Activated gamma-delta T cell treated with Interleukin-2 at 50 U/mL for 16 hours (primary cell): ENCODE results near the gene LDLRAD4.

ENCODE experiments used
- DNase-seq: peaks from one replicate; pipeline ENCODE4 v3.0.0-alpha.2; 2020

Gene LDLRAD4

GRCh38 chr18:13289481-13290205, 71.1 kb downstream of the LDLRAD4 start:
- no peak for DNase-seq

- no peak for DNase-seq
These were observed 72.3 kb downstream of the LDLRAD4 start for GRCh38 chr18:13290856-13291271.

DNA sequence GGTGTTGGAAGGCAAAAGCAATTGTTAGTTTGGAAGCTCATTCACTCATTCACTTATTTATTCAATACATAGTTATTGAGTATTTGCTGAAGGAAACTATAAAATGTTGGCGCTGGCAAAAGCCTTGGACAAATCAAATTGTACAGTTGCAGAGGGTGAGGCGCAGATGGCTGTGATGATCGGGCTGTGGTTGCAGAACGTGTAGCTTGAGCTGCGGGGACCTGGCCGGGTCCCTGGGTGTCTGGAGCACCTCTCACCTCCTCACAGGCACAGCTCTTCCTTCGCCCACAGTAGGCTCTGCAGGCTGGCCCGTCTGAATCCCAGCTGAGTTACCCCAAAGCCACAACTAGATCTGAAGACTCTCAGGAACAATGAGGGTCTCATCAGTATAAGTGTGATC, 72.7 kb downstream of the LDLRAD4 start:
- no peak for DNase-seq

GRCh38 chr18:13291745-13292447, 73.3 kb downstream of the LDLRAD4 start:
- no peak for DNase-seq

GRCh38 chr18:13292736-13293135, 74.2 kb downstream of the LDLRAD4 start:
- DNase-seq, result no peak

DNA sequence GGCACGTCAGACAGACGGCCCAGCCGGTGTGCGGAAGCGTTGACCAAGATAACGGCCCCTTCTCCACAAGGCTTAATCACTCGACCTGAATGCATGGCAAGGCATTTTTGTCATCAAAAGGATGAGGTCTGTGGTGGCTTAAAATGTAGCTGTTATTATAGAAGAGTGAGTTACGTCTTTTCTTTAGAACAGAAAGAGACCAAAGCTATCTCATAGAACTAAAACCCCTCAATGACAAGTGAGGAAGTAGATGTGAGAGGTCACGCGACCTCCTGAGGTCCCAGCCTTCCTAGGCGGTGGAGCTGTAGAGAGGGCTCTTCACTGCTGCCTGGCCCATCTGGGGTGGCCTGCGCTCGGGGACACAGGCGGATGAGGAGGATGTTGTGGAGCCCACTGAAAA, 75.7 kb downstream of the LDLRAD4 start:
- no peak for DNase-seq

DNA sequence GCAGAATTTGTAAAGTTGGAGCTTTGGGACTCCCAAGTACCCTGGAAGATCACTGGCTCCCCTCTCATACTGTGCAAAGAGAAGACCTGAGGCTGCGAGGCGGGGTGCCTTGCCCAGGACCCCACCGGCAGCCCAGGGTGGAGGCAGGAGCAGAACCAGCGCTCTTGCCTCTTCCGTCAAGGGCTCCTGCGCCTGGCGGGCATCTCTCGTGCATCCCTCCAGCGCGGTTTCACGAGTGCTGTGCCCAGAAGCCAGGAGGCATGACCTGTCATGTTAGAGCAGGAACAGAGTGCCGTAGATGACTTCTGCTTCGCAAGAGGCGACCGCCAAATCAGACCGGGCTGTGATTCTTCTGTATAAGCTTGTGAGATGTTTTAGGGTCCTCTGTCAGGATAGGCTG, 77.3 kb downstream of the LDLRAD4 start:
- DNase-seq, result no peak

DNA sequence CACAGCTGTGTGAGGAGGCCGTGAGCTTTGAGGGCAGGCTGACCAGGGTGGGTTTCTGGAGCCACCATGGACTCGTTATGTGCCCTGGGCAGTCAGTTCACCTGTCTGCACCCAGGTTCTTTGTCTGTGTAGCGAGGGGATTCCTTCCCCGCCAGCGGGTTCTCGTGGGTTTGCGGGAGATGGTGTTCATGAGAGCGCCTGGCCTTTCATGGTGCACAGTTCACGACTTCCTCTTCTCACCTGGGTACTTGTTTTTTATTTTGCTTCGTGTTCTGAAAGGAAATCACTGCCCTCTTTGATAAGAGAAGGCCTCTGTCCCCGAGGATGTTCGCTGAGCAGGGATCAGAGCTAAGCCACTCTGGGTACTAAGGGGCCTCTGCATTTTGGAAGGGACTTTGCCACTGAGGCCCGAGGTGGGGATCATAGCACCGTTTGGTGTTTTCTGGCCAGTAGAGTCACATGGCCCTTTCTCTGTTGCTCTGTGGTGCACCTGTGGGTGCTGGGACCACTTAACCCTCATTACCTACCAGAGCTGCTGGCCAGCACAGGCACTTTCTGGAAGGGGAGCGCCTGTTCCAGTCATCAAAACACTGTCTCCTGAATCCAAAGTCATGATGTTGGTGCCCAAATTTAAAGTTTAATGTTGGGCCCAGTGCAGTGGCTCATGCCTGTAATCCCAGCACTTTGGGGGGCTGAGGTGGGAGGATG, 78.5 kb downstream of the LDLRAD4 start:
- no peak for DNase-seq

DNA sequence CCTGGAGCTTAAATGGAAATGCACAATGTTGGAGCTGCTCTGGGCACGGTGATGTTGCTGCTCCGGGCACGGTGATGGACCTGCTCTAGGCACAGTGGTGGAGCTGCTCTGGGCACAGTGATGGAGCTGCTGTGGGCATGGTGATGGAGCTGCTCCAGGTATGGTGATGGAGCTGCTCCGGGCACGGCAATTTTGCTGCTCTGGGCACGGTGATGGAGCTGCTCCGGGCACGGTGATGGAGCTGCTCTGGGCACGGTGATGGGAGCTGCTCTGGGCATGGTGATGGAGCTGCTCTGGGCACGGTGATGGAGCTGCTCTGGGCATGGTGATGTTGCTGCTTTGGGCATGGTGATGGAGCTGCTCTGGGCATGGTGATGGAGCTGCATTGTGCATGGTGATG, 79.7 kb downstream of the LDLRAD4 start:
- no peak for DNase-seq

- no peak for DNase-seq
These were observed 81.5 kb downstream of the LDLRAD4 start for GRCh38 chr18:13300029-13300428.

GRCh38 chr18:13300796-13301195, 82.2 kb downstream of the LDLRAD4 start:
- DNase-seq, result no peak

DNA sequence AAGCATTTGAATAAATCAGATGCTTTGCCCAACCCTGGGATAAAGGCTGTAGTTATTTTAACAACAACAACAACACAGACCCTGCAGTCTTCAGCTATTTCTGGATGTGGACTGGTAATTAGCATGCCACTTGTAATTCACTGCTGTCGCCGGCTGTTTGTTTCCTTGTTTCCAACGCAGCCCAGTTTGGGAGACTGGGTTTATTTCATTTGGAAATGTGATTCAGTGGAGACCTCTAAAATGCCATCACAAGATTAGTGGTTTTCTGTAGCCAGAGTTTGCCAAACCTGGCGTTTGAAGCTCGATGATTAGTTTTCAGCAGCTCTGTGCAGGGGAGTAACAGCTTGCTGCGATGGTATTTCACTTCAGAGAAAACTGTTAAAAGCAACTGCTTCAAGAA, 83.5 kb downstream of the LDLRAD4 start:
- no peak for DNase-seq

DNA sequence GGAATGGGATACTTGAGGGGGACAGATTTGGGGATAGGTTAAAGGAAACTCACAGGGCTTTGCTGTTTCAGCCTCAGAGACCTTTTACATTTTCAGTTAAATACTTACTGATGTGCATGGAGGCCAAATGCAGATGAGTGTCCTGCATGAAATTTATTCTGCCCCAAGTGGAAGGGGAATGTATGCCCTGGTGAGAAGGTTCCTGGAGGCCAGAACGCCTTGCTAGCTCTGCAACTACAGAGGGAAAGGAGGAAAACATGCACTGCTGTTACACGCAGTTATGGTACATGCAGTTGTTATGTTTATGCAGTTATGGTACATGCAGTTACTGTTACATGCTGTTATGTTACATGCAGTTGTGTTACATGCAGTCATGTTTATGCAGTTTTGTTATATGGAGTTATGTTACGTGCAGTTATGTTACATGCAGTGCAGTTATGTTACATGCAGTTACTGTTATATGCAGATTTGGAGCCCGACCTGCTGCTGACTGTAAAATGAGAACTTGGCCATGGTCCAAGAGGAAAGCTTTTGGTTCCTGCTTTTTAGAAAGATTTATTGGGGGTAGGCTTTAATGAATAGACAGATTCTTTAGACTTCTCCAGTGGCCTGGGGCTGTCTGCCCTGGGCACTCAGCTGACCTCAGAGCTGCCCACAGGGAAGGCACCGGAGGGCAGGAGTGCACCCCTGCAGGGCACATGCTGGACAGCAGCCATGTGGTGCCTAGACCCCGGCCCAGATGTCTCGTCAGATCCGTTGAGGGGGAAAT, 84.1 kb downstream of the LDLRAD4 start:
- no peak for DNase-seq

DNA sequence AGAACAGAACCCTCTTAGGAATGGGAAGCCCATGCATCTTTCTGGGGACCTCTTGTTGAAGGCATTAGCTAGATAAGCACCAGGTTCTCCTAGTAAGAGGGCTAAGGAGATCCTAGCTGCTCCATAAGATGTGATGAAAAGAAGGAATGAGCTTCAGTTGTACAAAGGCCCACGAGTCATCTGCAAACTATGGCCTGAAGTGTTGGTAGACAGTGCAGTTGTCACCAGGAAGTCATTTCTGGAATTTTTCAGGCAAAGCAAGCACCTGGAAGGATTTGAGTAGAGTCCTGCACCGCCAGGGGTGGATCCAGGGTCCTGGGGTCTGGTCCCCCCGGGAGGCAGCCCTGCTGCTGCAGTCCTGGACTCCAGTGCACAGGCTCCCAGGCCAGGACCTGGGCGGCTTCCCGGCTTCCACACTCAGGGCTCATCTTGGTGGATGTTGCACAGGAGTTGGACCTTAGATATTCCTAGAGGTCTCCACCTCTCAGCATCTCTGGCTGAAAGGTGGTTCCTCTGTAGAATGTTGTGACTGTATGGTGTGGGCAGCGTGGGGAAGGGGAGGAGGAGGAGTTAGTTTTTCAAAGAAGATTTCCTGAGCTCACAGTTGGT, 85.3 kb downstream of the LDLRAD4 start:
- DNase-seq, result no peak

GRCh38 chr18:13305301-13305700, 86.7 kb downstream of the LDLRAD4 start:
- no peak for DNase-seq

- DNase-seq, result no peak
These were observed 88.0 kb downstream of the LDLRAD4 start for GRCh38 chr18:13306583-13306982.

- no peak for DNase-seq
These were observed 89.8 kb downstream of the LDLRAD4 start for GRCh38 chr18:13308369-13308768.

DNA sequence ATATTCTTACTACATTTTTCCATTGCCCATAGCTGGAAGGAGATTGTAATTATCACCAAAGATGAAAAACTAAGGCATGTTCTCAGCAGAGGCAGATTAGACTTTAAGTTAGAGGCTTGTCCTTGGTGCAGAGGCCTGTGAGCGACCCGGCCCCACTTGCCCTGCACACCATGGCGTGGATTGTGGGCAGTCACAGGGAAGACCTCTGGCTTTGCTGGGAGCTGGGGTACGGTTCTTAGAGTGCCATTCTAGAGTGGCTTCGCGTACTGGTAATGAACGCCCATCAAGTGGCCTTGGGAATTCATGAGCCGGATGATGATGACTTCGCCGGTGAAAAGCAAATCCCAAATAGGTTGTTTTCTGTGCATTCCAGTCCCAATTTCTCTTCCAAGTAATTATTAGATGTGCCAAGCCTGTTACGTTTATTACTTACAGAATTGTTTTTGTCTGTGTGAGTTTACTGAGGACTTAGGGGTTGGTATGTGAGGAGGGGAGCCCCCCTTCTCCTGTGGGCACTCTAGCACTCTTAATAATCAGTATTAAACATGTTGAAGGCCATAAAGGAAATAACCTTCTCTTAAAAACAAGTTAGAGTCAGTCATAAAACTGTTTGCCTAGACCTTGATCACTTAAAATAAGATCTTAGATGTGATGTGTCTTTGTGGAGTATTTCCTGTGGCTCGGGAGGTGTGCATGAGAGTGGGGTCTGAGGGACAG, 90.6 kb downstream of the LDLRAD4 start:
- DNase-seq, result no peak

DNA sequence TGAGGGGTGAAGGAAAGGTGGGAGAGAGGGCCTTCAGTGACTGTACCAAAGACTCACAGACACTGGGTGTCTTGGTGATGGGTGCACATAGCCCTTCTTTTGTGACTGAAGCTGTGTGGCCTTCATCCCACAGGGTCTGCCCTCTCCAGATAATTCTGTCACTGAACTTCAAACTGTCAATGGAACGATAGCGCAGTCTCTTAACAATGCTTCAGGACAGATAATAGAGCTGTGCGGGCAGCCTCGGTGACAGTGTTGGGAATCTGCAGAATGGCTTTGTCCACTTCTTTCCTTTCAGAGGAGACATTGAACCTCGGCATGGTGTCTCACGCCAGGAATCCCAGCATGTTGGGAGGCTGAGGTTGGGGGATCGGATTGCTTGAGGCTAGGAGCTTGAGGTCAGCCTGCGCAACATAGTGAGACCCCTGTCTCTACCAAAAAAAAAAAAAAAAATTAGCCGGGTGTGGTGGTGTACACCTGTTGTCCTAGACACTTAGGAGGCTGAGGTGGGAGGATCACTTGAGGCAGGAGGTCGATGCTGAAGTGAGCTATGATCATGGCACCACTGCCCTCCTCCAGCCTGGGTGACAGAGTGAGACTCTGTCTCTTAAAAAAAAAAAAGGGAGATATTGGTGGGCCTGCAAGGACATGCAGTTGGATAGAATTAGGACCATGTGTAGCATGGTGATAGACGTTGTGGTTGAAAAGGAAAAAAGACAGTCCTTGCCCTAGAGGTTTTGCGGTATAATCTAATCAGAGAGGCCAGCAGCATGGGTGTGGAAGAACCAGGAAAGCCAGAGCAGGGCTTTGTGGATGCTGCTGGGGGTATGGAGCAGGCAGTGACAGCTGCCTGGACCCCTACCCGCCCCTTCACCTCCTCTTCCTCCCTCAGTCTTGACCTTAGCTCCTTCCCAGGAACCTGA, 91.4 kb downstream of the LDLRAD4 start:
- DNase-seq, result no peak

DNA sequence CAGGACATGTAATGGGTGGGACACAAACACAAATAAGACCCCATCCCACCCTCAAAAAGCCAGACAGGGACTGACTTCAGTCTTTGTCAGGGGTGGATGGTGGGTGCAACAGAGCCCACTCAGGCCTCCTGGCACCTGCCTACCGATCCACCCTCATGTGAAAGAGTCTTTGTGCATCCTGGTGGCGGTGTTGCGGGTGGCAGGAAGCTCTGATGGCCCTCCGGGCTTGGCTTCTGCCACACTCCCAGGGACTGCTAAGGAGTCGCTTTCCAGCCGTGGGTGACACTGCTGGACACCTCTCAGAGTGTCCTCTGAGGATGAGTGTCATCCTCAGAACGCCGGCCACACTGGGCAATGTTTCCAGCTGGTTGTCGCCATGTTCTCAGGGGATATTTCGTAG, 92.6 kb downstream of the LDLRAD4 start:
- DNase-seq, result no peak

DNA sequence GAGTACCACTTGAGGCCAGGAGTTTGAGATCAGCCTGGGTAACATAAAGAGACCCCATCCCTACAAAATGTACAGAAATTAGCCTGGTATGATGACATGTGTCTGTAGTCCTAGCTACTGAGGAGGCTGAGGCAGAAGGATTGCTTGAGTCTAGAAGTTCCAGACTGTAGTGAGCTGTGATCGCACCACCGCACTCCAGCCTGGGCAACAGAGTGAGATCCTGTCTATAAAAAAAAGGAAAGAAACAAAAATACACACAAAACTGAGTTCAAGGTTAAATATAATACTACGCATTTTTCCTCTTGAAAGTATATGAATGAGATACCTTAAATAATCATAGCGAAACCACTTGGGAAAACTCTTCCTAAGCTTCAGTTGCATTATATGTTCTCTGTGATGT, 94.0 kb downstream of the LDLRAD4 start:
- no peak for DNase-seq
